Right lobe of liver (tissue), 4 donors: Measurements from ENCODE around the gene NKAIN2.

Experiments
- CTCF ChIP-seq, 4 donors: fragments of 200-600 bp in 3 of 4; fragments of 450-650 bp in 1 of 4; IDR thresholded peaks; one replicate each; pipeline versions ENCODE4 v1.5.1 to v1.8.0; 2016 to 2022; ENCODE audit warnings: antibody characterized with exemption in 4 of 4, mild to moderate bottlenecking in 2 of 4
- POLR2A ChIP-seq: fragments of 450-650 bp; IDR thresholded peaks from one replicate; pipeline ENCODE4 v1.6.1; 2017; ENCODE audit warnings: antibody characterized with exemption, mild to moderate bottlenecking
- donor health status: DM: no; HTN: no; CAD: no.
- donor health status: DM: no; HTN: no; CAD: no.
- donor health status: DM: no; HTN: yes; CAD: no.

GRCh38 chr6:124792386-124792785 lies 988.7 kb downstream of the NKAIN2 start:
- TF ChIP-seq CTCF (IDR thresholded peaks at IDR 0.05) (no peak), POLR2A (no peak)
